Fibroblast of lung (primary cell): ENCODE results near the gene MAPKAP1.

Experiments
- EZH2 ChIP-seq: IDR thresholded peaks from 2 replicates; pipeline ENCODE4 v1.5.1; 2012; ENCODE audit warnings: low read length, control low read depth, mild to moderate bottlenecking; ENCODE audit errors: missing control alignments
- TF ChIP-seq, protein P1 (sequence below), 2 donors: IDR thresholded peaks in 1 of 2; conservative IDR thresholded peaks in 1 of 2; 1 replicate in 1 of 2; 2 replicates in 1 of 2; pipeline ENCODE4 v1.5.1; 2011 to 2012; ENCODE audit warnings: low read length in 2 of 2, control low read depth in 1 of 2, inconsistent platforms in 1 of 2, low read depth in 1 of 2, mild to moderate bottlenecking in 1 of 2

DNA sequence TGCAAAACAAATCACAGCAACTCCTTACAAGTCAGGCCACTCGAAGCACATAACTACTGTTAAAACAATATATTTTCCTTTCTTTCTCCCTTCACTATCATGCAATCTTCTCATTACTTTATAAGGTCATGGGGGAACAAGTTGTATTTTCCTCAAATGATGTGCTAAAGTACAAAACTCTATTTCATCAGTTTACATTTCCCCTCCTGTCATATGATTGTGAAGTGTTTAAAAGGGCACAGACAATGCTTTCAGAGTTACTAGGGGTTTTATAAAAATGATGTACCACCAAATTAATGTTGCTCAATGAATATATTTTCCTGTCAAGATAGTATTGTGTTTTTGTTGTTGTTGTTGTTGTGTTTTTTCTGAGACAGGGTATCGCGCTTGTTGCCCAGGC is 34.1 kb downstream of the MAPKAP1 start:
- TF ChIP-seq, protein P1, sequence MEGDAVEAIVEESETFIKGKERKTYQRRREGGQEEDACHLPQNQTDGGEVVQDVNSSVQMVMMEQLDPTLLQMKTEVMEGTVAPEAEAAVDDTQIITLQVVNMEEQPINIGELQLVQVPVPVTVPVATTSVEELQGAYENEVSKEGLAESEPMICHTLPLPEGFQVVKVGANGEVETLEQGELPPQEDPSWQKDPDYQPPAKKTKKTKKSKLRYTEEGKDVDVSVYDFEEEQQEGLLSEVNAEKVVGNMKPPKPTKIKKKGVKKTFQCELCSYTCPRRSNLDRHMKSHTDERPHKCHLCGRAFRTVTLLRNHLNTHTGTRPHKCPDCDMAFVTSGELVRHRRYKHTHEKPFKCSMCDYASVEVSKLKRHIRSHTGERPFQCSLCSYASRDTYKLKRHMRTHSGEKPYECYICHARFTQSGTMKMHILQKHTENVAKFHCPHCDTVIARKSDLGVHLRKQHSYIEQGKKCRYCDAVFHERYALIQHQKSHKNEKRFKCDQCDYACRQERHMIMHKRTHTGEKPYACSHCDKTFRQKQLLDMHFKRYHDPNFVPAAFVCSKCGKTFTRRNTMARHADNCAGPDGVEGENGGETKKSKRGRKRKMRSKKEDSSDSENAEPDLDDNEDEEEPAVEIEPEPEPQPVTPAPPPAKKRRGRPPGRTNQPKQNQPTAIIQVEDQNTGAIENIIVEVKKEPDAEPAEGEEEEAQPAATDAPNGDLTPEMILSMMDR (conservative IDR thresholded peaks at IDR 0.05 in 1 of 2, IDR thresholded peaks at IDR 0.05 in 1 of 2; ENCODE audit: low read depth in 1 of 2, low read length in 2 of 2) = no peak
- no peak for TF ChIP-seq EZH2
